Neural cell (in vitro differentiated cells): Measurements from ENCODE around the gene PON3. TPM values are rescaled to one million over a fixed set of nuclear protein-coding genes. Genes with fewer than 3 reads are reported as not detected.

ENCODE experiments used
- H2AFZ ChIP-seq: fragments of 200-600, 300-800 bp; sonication (generic), shearing (Covaris generic); 2 replicates; pipeline ENCODE4 v1.6.0; 2014; ENCODE audit warnings: low read depth, mild to moderate bottlenecking, antibody characterized with exemption, low read length, moderate library complexity
- H3F3A ChIP-seq: fragments of 200-600 bp; shearing (Covaris generic); 2 replicates; pipeline ENCODE4 v1.6.1; 2016; ENCODE audit warnings: mild to moderate bottlenecking, moderate library complexity, mixed read lengths, antibody characterized with exemption, low read length; ENCODE audit not compliant: insufficient read depth, poor library complexity, severe bottlenecking
- H3K27ac ChIP-seq: fragments of 200-600, 300-800 bp; sonication (generic), shearing (Covaris generic); 2 replicates; pipeline ENCODE4 v1.5.1; 2014; ENCODE audit warnings: mild to moderate bottlenecking, low read length, moderate library complexity
- H3K27me3 ChIP-seq: fragments of 300-800, 200-600 bp; sonication (generic), shearing (Covaris generic); 2 replicates; pipeline ENCODE4 v1.6.0; 2014; ENCODE audit warnings: mild to moderate bottlenecking, low read depth, low read length, moderate library complexity; ENCODE audit not compliant: insufficient read depth
- H3K36me3 ChIP-seq: fragments of 300-800, 200-600 bp; sonication (generic), shearing (Covaris generic); 2 replicates; pipeline ENCODE4 v1.5.1; 2014; ENCODE audit warnings: mild to moderate bottlenecking, antibody characterized with exemption, low read length, moderate library complexity; ENCODE audit not compliant: insufficient read depth
- H3K4me2 ChIP-seq: fragments of 300-800, 200-600 bp; sonication (generic), shearing (Covaris generic); 2 replicates; pipeline ENCODE4 v1.6.0; 2014; ENCODE audit warnings: mild to moderate bottlenecking, low read length
- H3K4me3 ChIP-seq: fragments of 300-800, 200-600 bp; sonication (generic), shearing (Covaris generic); 2 replicates; pipeline ENCODE4 v1.5.1; 2014; ENCODE audit warnings: mild to moderate bottlenecking, low read length, moderate library complexity
- H3K79me2 ChIP-seq: fragments of 200-600 bp; shearing (Covaris generic); replicated peaks from 2 replicates; pipeline ENCODE4 v1.6.0; 2014; ENCODE audit warnings: mild to moderate bottlenecking, low read length, moderate library complexity; ENCODE audit not compliant: insufficient read depth
- H3K9ac ChIP-seq: fragments of 300-800, 200-600 bp; sonication (generic), shearing (Covaris generic); 2 replicates; pipeline ENCODE4 v1.6.1; 2016; ENCODE audit warnings: mild to moderate bottlenecking, low read length, mixed read lengths
- H3K9me2 ChIP-seq: fragments of 200-600 bp; shearing (Covaris generic); 2 replicates; pipeline ENCODE4 v1.6.1; 2016; ENCODE audit warnings: mild to moderate bottlenecking, low read length, mixed read lengths; ENCODE audit not compliant: insufficient read depth
- H3K9me3 ChIP-seq: fragments of 200-600, 300-800 bp; sonication (generic), shearing (Covaris generic); 2 replicates; pipeline ENCODE4 v1.6.1; 2016; ENCODE audit warnings: mild to moderate bottlenecking, mixed run types, low read length, moderate library complexity, mixed read lengths
- H4K20me1 ChIP-seq: fragments of 200-600 bp; shearing (Covaris generic); 2 replicates; pipeline ENCODE4 v1.6.1; 2016; ENCODE audit warnings: mild to moderate bottlenecking, mixed run types; ENCODE audit not compliant: insufficient read depth
- EP300 ChIP-seq: fragments of 450-650 bp; conservative IDR thresholded peaks from 2 replicates; pipeline ENCODE4 v1.6.1; 2014; ENCODE audit warnings: antibody characterized with exemption, mild to moderate bottlenecking, moderate library complexity; ENCODE audit not compliant: poor library complexity, severe bottlenecking
- EZH2 ChIP-seq: fragments of 200-600, 300-800 bp; shearing (Covaris generic), sonication (generic); IDR thresholded peaks from 2 replicates; pipeline ENCODE4 v1.6.1; 2014; ENCODE audit warnings: antibody characterized with exemption, low read length, borderline replicate concordance, mild to moderate bottlenecking; ENCODE audit not compliant: insufficient read depth, poor library complexity, severe bottlenecking
- MXI1 ChIP-seq: fragments of 450-650 bp; conservative IDR thresholded peaks from 2 replicates; pipeline ENCODE4 v1.6.1; 2014; ENCODE audit warnings: antibody characterized with exemption, mild to moderate bottlenecking; ENCODE audit not compliant: poor library complexity, severe bottlenecking
- POLR2AphosphoS5 ChIP-seq: IDR thresholded peaks from 2 replicates; pipeline ENCODE4 v1.6.1; 2012
- RAD21 ChIP-seq: fragments of 450-650 bp; conservative IDR thresholded peaks from 2 replicates; pipeline ENCODE4 v1.6.1; 2014; ENCODE audit warnings: antibody characterized with exemption, mild to moderate bottlenecking, moderate library complexity
- SMC3 ChIP-seq: fragments of 450-650 bp; conservative IDR thresholded peaks from 2 replicates; pipeline ENCODE4 v1.6.1; 2014; ENCODE audit warnings: antibody characterized with exemption, mild to moderate bottlenecking, moderate library complexity; ENCODE audit not compliant: poor library complexity
- TAF1 ChIP-seq: IDR thresholded peaks from 2 replicates; pipeline ENCODE4 v1.6.1; 2012; ENCODE audit warnings: low read depth
- polyA plus RNA-seq: library from polyadenylated mRNA; depleted of rRNA; stranded (reverse); fragments of >200 nt; gene quantifications from 2 replicates; pipeline ENCODE4 v1.2.3, GENCODE V29; 2014
- TF ChIP-seq, protein P1 (sequence below): IDR thresholded peaks from 2 replicates; pipeline ENCODE4 v1.6.1; 2012; ENCODE audit warnings: borderline replicate concordance
- TF ChIP-seq, protein P2 (sequence below): fragments of 450-650 bp; IDR thresholded peaks from 2 replicates; pipeline ENCODE4 v1.5.1; 2014; ENCODE audit warnings: antibody characterized with exemption, mild to moderate bottlenecking, moderate library complexity; ENCODE audit not compliant: poor library complexity, severe bottlenecking

Gene PON3
- polyA plus RNA-seq, 1 donor from 2014 or later = not detected

DNA sequence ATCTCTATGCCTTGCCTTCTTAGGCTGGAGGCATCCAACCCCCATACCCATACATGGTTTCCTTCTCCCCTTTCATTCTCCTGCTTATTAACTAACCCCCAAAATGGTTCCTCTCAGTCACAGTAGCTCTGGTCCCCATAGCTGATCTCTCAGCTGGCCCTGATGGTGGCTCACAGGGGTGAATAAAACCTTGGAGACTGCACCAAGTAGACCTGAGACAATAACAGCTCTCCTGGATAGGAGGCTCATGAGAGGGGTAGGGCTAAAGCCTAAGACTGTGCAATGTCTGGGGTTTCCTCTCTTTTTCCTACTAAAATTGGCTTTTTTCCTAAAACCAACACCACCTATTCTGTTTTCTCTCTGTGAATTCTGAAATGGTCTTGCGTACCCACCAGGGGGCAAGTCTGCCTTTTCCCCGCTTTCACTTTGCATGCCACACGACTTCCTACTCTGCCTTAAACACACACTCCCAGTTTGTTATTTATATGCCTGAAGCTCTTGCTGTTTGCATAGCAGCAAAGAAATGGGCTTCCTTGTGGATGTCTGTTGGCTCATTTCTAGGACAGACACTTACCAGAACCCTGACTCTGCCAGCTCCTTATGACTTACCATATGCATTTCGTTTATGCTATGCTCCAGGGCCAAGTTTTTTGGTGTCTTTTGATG is 53.4 kb downstream of the PON3 start:
- H3K27me3 ChIP-seq = no peaks in the 10 kb centered on the region
- no peaks in the 10 kb centered on the region for H3K36me3 ChIP-seq
- no peaks in the 10 kb centered on the region for H3F3A ChIP-seq
- H2AFZ ChIP-seq = no peak overlapping the region
- H3K27ac ChIP-seq = no peak overlapping the region
- H4K20me1 ChIP-seq = no peaks in the 10 kb centered on the region
- H3K79me2 ChIP-seq = no peaks in the 10 kb centered on the region
- no peak overlapping the region for H3K4me3 ChIP-seq
- no peaks in the 10 kb centered on the region for H3K9me2 ChIP-seq
- H3K4me2 ChIP-seq = no peak overlapping the region
- TF ChIP-seq EP300 = no peak
- TF ChIP-seq EZH2 = no peak
- TF ChIP-seq, protein P1, sequence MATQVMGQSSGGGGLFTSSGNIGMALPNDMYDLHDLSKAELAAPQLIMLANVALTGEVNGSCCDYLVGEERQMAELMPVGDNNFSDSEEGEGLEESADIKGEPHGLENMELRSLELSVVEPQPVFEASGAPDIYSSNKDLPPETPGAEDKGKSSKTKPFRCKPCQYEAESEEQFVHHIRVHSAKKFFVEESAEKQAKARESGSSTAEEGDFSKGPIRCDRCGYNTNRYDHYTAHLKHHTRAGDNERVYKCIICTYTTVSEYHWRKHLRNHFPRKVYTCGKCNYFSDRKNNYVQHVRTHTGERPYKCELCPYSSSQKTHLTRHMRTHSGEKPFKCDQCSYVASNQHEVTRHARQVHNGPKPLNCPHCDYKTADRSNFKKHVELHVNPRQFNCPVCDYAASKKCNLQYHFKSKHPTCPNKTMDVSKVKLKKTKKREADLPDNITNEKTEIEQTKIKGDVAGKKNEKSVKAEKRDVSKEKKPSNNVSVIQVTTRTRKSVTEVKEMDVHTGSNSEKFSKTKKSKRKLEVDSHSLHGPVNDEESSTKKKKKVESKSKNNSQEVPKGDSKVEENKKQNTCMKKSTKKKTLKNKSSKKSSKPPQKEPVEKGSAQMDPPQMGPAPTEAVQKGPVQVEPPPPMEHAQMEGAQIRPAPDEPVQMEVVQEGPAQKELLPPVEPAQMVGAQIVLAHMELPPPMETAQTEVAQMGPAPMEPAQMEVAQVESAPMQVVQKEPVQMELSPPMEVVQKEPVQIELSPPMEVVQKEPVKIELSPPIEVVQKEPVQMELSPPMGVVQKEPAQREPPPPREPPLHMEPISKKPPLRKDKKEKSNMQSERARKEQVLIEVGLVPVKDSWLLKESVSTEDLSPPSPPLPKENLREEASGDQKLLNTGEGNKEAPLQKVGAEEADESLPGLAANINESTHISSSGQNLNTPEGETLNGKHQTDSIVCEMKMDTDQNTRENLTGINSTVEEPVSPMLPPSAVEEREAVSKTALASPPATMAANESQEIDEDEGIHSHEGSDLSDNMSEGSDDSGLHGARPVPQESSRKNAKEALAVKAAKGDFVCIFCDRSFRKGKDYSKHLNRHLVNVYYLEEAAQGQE = no peak
- no peak for TF ChIP-seq MXI1
- TF ChIP-seq TAF1 = no peak
- no peak for TF ChIP-seq POLR2AphosphoS5
- TF ChIP-seq, protein P2, sequence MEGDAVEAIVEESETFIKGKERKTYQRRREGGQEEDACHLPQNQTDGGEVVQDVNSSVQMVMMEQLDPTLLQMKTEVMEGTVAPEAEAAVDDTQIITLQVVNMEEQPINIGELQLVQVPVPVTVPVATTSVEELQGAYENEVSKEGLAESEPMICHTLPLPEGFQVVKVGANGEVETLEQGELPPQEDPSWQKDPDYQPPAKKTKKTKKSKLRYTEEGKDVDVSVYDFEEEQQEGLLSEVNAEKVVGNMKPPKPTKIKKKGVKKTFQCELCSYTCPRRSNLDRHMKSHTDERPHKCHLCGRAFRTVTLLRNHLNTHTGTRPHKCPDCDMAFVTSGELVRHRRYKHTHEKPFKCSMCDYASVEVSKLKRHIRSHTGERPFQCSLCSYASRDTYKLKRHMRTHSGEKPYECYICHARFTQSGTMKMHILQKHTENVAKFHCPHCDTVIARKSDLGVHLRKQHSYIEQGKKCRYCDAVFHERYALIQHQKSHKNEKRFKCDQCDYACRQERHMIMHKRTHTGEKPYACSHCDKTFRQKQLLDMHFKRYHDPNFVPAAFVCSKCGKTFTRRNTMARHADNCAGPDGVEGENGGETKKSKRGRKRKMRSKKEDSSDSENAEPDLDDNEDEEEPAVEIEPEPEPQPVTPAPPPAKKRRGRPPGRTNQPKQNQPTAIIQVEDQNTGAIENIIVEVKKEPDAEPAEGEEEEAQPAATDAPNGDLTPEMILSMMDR = no peak
- no peaks in the 10 kb centered on the region for H3K9me3 ChIP-seq
- no peak overlapping the region for H3K9ac ChIP-seq

GRCh38 chr7:95342029-95342428 is 54.1 kb downstream of the PON3 start:
- H3K4me3 ChIP-seq = no peak overlapping the region
- TF ChIP-seq SMC3 (no peak), POLR2AphosphoS5 (no peak), MXI1 (no peak), TAF1 (no peak), EP300 (no peak), EZH2 (no peak), RAD21 (no peak)
- TF ChIP-seq, protein P2 = no peak
- TF ChIP-seq, protein P1 = no peak
- no peaks in the 10 kb centered on the region for H4K20me1 ChIP-seq
- no peaks in the 10 kb centered on the region for H3K27me3 ChIP-seq
- H3K27ac ChIP-seq = no peak overlapping the region
- no peak overlapping the region for H2AFZ ChIP-seq
- no peaks in the 10 kb centered on the region for H3F3A ChIP-seq
- H3K9me2 ChIP-seq = no peaks in the 10 kb centered on the region
- H3K4me2 ChIP-seq = no peak overlapping the region
- H3K9ac ChIP-seq = no peak overlapping the region
- no peaks in the 10 kb centered on the region for H3K9me3 ChIP-seq
- no peaks in the 10 kb centered on the region for H3K79me2 ChIP-seq
- no peaks in the 10 kb centered on the region for H3K36me3 ChIP-seq
